GM12873 (cell line): Measurements from ENCODE around the gene TXNRD3.

Source experiments
- CTCF ChIP-seq: IDR thresholded peaks from 2 replicates; pipeline ENCODE4 v1.5.1; 2012; ENCODE audit warnings: low read depth, mild to moderate bottlenecking, moderate library complexity, low read length, control low read depth; ENCODE audit not compliant: insufficient read depth; ENCODE audit errors: missing control alignments

TXNRD3 gene

GRCh38 chr3:126663750-126664149 lies 8.8 kb upstream of the TXNRD3 start:
- TF ChIP-seq CTCF = no peak

- TF ChIP-seq CTCF = no peak
These were observed 8.3 kb upstream of the TXNRD3 start for GRCh38 chr3:126663257-126663656.

GRCh38 chr3:126661532-126662364 lies 6.8 kb upstream of the TXNRD3 start:
- TF ChIP-seq CTCF = no peak

- TF ChIP-seq CTCF = no peak
These were observed 5.3 kb upstream of the TXNRD3 start for GRCh38 chr3:126659915-126660886.

- no peak for TF ChIP-seq CTCF
These were observed 3.7 kb upstream of the TXNRD3 start for GRCh38 chr3:126658584-126658983.

- no peak for TF ChIP-seq CTCF
These were observed 3.0 kb upstream of the TXNRD3 start for GRCh38 chr3:126657901-126658300.

GRCh38 chr3:126656371-126657134 lies 1.6 kb upstream of the TXNRD3 start:
- no peak for TF ChIP-seq CTCF
